Endothelial cell of umbilical vein (primary cell): ENCODE data around the gene UTS2B. TPM values are rescaled to one million over a fixed set of nuclear protein-coding genes. Genes with fewer than 3 reads are reported as not detected.

ENCODE experiments used
- BruUV-seq: library from RNA; stranded (reverse); fragments of 400-500 nt; replicated peaks from 2 replicates; lab custom pipeline; 2021; lab: Mats Ljungman, UMichigan
- CTCF ChIA-PET: fragments of 300-600, 350-600 bp; sonication (Branson Sonifier 250); formaldehyde crosslinking; loops from one replicate; lab custom pipeline; 2021; ENCODE audit warnings: antibody characterized with exemption, inconsistent platforms; lab: Charles Lee
- POLR2A ChIA-PET: fragments of 300-600, 350-600 bp; sonication (Branson Sonifier 250); formaldehyde crosslinking; loops from one replicate; lab custom pipeline; 2021; ENCODE audit warnings: antibody characterized with exemption, inconsistent platforms; lab: Charles Lee
- DNase-seq: peaks from one replicate; pipeline ENCODE4 v3.0.0-alpha.2; 2011; ENCODE audit warnings: low read depth, low spot score
- FAIRE-seq: peaks from 2 replicates; lab custom pipeline; 2011; peaks lifted over from hg19 to GRCh38; lab: Jason Lieb, UNC
- H2AFZ ChIP-seq: 2 replicates; pipeline ENCODE4 v1.6.0; 2012; ENCODE audit warnings: low read depth, low read length, control low read depth, inconsistent platforms
- H3K27ac ChIP-seq: 2 replicates; pipeline ENCODE4 v1.5.1; 2011; ENCODE audit warnings: low read depth, mild to moderate bottlenecking, control low read depth, low read length, moderate library complexity; ENCODE audit not compliant: insufficient read depth
- H3K27me3 ChIP-seq, 2 experiments: 2 replicates each; pipeline versions ENCODE4 v1.6.0 to v1.6.1; 2011; ENCODE audit warnings: low read length in 2 of 2, mixed read lengths in 1 of 2; ENCODE audit not compliant: control insufficient read depth in 2 of 2, insufficient read depth in 2 of 2
- H3K36me3 ChIP-seq, 2 experiments: 2 replicates in 1 of 2; 3 replicates in 1 of 2; pipeline ENCODE4 v1.5.1; 2011; ENCODE audit warnings: low read length in 2 of 2, mild to moderate bottlenecking in 1 of 2, moderate library complexity in 1 of 2; ENCODE audit not compliant: control insufficient read depth in 2 of 2, insufficient read depth in 2 of 2; ENCODE audit errors: extremely low read depth in 1 of 2
- H3K4me1 ChIP-seq: 3 replicates; pipeline ENCODE4 v1.5.1; 2011; ENCODE audit warnings: mild to moderate bottlenecking, low read length; ENCODE audit not compliant: control insufficient read depth, insufficient read depth; ENCODE audit errors: extremely low read depth
- H3K4me2 ChIP-seq: 2 replicates; pipeline ENCODE4 v1.6.1; 2011; ENCODE audit warnings: low read length, control low read depth, mixed read lengths; ENCODE audit not compliant: insufficient read depth
- H3K4me3 ChIP-seq, 3 experiments: fragments of 200-600 bp in 1 of 3; sonication (generic), shearing (Covaris generic) in 1 of 3; replicated peaks in 1 of 3; 2 replicates each; pipeline ENCODE4 v1.5.1; 2011 to 2016; ENCODE audit warnings: control low read depth in 3 of 3, low read length in 3 of 3, mild to moderate bottlenecking in 2 of 3, inconsistent platforms in 1 of 3, low read depth in 1 of 3, moderate library complexity in 1 of 3; ENCODE audit not compliant: insufficient read depth in 1 of 3
- H3K79me2 ChIP-seq: 2 replicates; pipeline ENCODE4 v1.6.0; 2012; ENCODE audit warnings: low read length, inconsistent platforms; ENCODE audit not compliant: control insufficient read depth, insufficient read depth
- H3K9ac ChIP-seq: replicated peaks from 2 replicates; pipeline ENCODE3; 2011; ENCODE audit warnings: low read length, control low read depth; ENCODE audit not compliant: insufficient read depth; ENCODE audit errors: extremely low read depth
- H3K9me1 ChIP-seq: replicated peaks from 3 replicates; pipeline ENCODE4 v1.6.0; 2011; ENCODE audit warnings: mild to moderate bottlenecking, low read length; ENCODE audit not compliant: control insufficient read depth, insufficient read depth; ENCODE audit errors: extremely low read depth
- H3K9me3 ChIP-seq: replicated peaks from 2 replicates; pipeline ENCODE4 v1.5.1; 2012; ENCODE audit warnings: low read length, inconsistent platforms; ENCODE audit not compliant: control insufficient read depth, insufficient read depth
- H4K20me1 ChIP-seq: replicated peaks from 2 replicates; pipeline ENCODE3; 2011; ENCODE audit warnings: mild to moderate bottlenecking, low read length; ENCODE audit not compliant: control insufficient read depth, insufficient read depth; ENCODE audit errors: extremely low read depth
- CTCF ChIP-seq, 2 donors: IDR thresholded peaks; 1 replicate in 1 of 2; 2 replicates in 1 of 2; pipeline ENCODE4 v1.5.1; 2011; ENCODE audit warnings: low read length in 2 of 2, mild to moderate bottlenecking in 2 of 2, moderate library complexity in 2 of 2, control low read depth in 1 of 2, inconsistent platforms in 1 of 2, low read depth in 1 of 2; ENCODE audit not compliant: insufficient read depth in 1 of 2; ENCODE audit errors: extremely low read depth in 1 of 2
- EZH2 ChIP-seq: IDR thresholded peaks from 2 replicates; pipeline ENCODE4 v1.6.1; 2012; ENCODE audit warnings: borderline replicate concordance, low read depth, mild to moderate bottlenecking, moderate library complexity, low read length, inconsistent platforms; ENCODE audit not compliant: severe bottlenecking
- FOS ChIP-seq: IDR thresholded peaks from 2 replicates; pipeline ENCODE4 v1.6.1; 2011; ENCODE audit warnings: mild to moderate bottlenecking, low read length, moderate library complexity, borderline replicate concordance; ENCODE audit not compliant: insufficient read depth
- GATA2 ChIP-seq: IDR thresholded peaks from 2 replicates; pipeline ENCODE4 v1.7.0; 2011; ENCODE audit warnings: low read depth, mild to moderate bottlenecking, moderate library complexity, mixed read lengths, low read length; ENCODE audit not compliant: insufficient read length, insufficient read depth
- JUN ChIP-seq: IDR thresholded peaks from 2 replicates; pipeline ENCODE4 v1.6.1; 2011; ENCODE audit warnings: borderline replicate concordance, low read depth; ENCODE audit not compliant: insufficient read length, insufficient read depth
- MYC ChIP-seq: IDR thresholded peaks from one replicate; pipeline ENCODE4 v1.6.1; 2011; ENCODE audit warnings: mild to moderate bottlenecking, low read depth, low read length
- POLR2A ChIP-seq: IDR thresholded peaks from 2 replicates; pipeline ENCODE4 v1.6.1; 2012; ENCODE audit warnings: low read depth, mild to moderate bottlenecking, control low read depth, low read length
- POLR2AphosphoS5 ChIP-seq: IDR thresholded peaks from 2 replicates; pipeline ENCODE4 v1.6.1; 2012; ENCODE audit warnings: low read depth, mild to moderate bottlenecking, control low read depth, low read length, moderate library complexity; ENCODE audit not compliant: insufficient read depth
- dilution Hi-C: fragments of 300-500 bp; cut with MboI; formaldehyde crosslinking; loops from one replicate; pipeline ENCODE4 v1.15.0; 2019; ENCODE audit warnings: low sequenced_read_pairs; ENCODE audit not compliant: extremely low pct_ligation_motif_present
- intact Hi-C: fragments of 100-400 bp; cut with micrococcal nuclease; formaldehyde crosslinking; loops from one replicate; pipeline ENCODE4 v1.10.0; 2022
- polyA plus RNA-seq, 4 experiments: library from polyadenylated mRNA; depleted of rRNA in 3 of 4; stranded (reverse) in 3 of 4; unstranded in 1 of 4; fragments of >200 nt; gene quantifications; 2 replicates each; pipeline versions ENCODE4 v1.2.1 to v1.2.3, GENCODE V29; 2011 to 2012; ENCODE audit warnings: missing spikeins in 1 of 4
- total RNA-seq: library from RNA; stranded (reverse); gene quantifications from 2 replicates; pipeline ENCODE4 v1.2.3, GENCODE V29; 2021
- TF ChIP-seq, protein P1 (sequence below): IDR thresholded peaks from 2 replicates; pipeline ENCODE4 v1.6.1; 2011; ENCODE audit not compliant: insufficient read depth, insufficient read length

UTS2B gene
- total and polyA plus RNA-seq, 2 donors (not counting 3 experiments of a cell fraction or from before 2014, with no cell fraction given): 0.21 to 1.1 TPM

- DNase-seq (no peak), FAIRE-seq (no peak)
- no peak overlapping the region for H3K4me3 ChIP-seq
- H3K9ac ChIP-seq: no peak overlapping the region
- no TSS peak for BruUV-seq
- no peaks in the 10 kb centered on the region for H4K20me1 ChIP-seq
- H3K4me1 ChIP-seq: peaks cover 49% of the 10 kb centered on the region
- no peak overlapping the region for H3K4me2 ChIP-seq
- peaks cover 12 to 37% of the 10 kb centered on the region in 2 experiments for H3K36me3 ChIP-seq
- ChIA-PET CTCF (no interaction called here), POLR2A (interaction anchor here (0.7 kb wide), 1 partner anchor 1075 kb away, joined by 4 read pairs; no protein-coding TSS in a partner anchor)
- no peaks in the 10 kb centered on the region for H3K9me1 ChIP-seq
- H3K27ac ChIP-seq: no peak overlapping the region
- intact Hi-C loops (no loop called here), dilution Hi-C loops (no loop called here)
- TF ChIP-seq EZH2 (no peak), POLR2AphosphoS5 (no peak), POLR2A (no peak), MYC (no peak), GATA2 (no peak), FOS (no peak), CTCF (IDR thresholded peaks at IDR 0.05; ENCODE audit: extremely low read depth in 1 of 2, insufficient read depth in 1 of 2, low read depth in 1 of 2, low read length in 2 of 2) (no peak), JUN (no peak)
- TF ChIP-seq, protein P1, sequence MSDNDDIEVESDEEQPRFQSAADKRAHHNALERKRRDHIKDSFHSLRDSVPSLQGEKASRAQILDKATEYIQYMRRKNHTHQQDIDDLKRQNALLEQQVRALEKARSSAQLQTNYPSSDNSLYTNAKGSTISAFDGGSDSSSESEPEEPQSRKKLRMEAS: no peak
- no peaks in the 10 kb centered on the region for H3K27me3 ChIP-seq
- H3K79me2 ChIP-seq: peaks cover 66% of the 10 kb centered on the region
- no peak overlapping the region for H2AFZ ChIP-seq
- no peaks in the 10 kb centered on the region for H3K9me3 ChIP-seq
Observed at GRCh38 chr3:191361456-191361855, 31.1 kb upstream of the UTS2B start.
